Aorta (tissue), 5 donors: ENCODE data around the gene COX6B1. TPM values are rescaled to one million over a fixed set of nuclear protein-coding genes. Genes with fewer than 3 reads are reported as not detected.
A peak's percentile ranks its signal among the peaks of the same experiment; 100 is the strongest.

Source experiments
- ATAC-seq: fragments of 200-7000 bp; cut with Tn5 transposase; one replicate; pipeline ENCODE4 v1.9.1; 2022; ENCODE audit warnings: moderate library complexity; ENCODE audit not compliant: low FRiP score
- DNase-seq, 2 donors: peaks; one replicate each; pipeline ENCODE4 v3.0.0-alpha.2; 2020
- H3K27ac ChIP-seq, 2 donors: one replicate each; pipeline ENCODE4 v1.5.1; 2013; ENCODE audit warnings: low read length in 2 of 2, mild to moderate bottlenecking in 2 of 2, moderate library complexity in 2 of 2, control low read depth in 1 of 2, inconsistent platforms in 1 of 2, low read depth in 1 of 2
- H3K27me3 ChIP-seq, 2 donors: one replicate each; pipeline ENCODE4 v1.6.1; 2013; ENCODE audit warnings: control low read depth in 1 of 2, low read length in 1 of 2, mild to moderate bottlenecking in 1 of 2, moderate library complexity in 1 of 2; ENCODE audit not compliant: insufficient read depth in 2 of 2, control insufficient read depth in 1 of 2
- H3K36me3 ChIP-seq, 2 donors: one replicate each; pipeline ENCODE4 v1.6.1; 2013; ENCODE audit warnings: control low read depth in 1 of 2, low read length in 1 of 2, mild to moderate bottlenecking in 1 of 2; ENCODE audit not compliant: insufficient read depth in 2 of 2, control insufficient read depth in 1 of 2
- H3K4me1 ChIP-seq, 2 donors: one replicate each; pipeline ENCODE4 v1.6.1; 2013; ENCODE audit warnings: low read length in 2 of 2, control low read depth in 1 of 2, mild to moderate bottlenecking in 1 of 2, moderate library complexity in 1 of 2; ENCODE audit not compliant: insufficient read depth in 2 of 2, control insufficient read depth in 1 of 2
- H3K4me3 ChIP-seq, 2 donors: one replicate each; pipeline ENCODE4 v1.5.1; 2013; ENCODE audit warnings: low read length in 2 of 2, control low read depth in 1 of 2, mild to moderate bottlenecking in 1 of 2
- H3K9me3 ChIP-seq: one replicate; pipeline ENCODE4 v1.6.1; 2013; ENCODE audit warnings: mild to moderate bottlenecking, low read length; ENCODE audit not compliant: control insufficient read depth
- WGBS, 2 donors: extraction: QIAGEN DNeasy Blood & Tissue Kit; methylation state at CpG; one replicate each; pipeline ENCODE4 v1.1.7; 2013; 5-methylcytosine and 5-hydroxymethylcytosine counted together
- intact Hi-C, 2 donors: fragments of 100-400 bp; cut with DNase I; formaldehyde crosslinking; loops; one replicate each; pipeline versions ENCODE4 v1.14.2 to v1.15.0; 2022
- polyA plus RNA-seq, 2 donors: library from polyadenylated mRNA; stranded (reverse); fragments of 200-250 nt; gene quantifications; one replicate each; pipeline ENCODE4 v1.2.3, GENCODE V29; 2013
- total RNA-seq, 2 donors: library from RNA; stranded (reverse); fragmentation: NEBNext Ultra II Directional; extraction: Animal tissue kit (Norgen Biotek cat#: 25700); gene quantifications; one replicate each; pipeline ENCODE4 v1.2.1, GENCODE V29; 2021
- donor health status: healthy with polysubstance abuse.
- donor health status: Bipolar disorder and iron deficiency.
- donor health status: DM: no; HTN: no; CAD: no.
- donor health status: DM: no; HTN: no; CAD: no.
- donor health status: DM: yes; HTN: yes; CAD: no.

Gene COX6B1
- total and polyA plus RNA-seq, 4 donors, result 196 to 730 (median 359) TPM

- ATAC-seq (no peak), DNase-seq (peak in 1 of 2 donors; percentile 16)
- no peaks in the 10 kb centered on the region for H3K9me3 ChIP-seq
- H3K27me3 ChIP-seq, result no peaks in the 10 kb centered on the region
- intact Hi-C loops, result no loop called here
- H3K36me3 ChIP-seq, result no peaks in the 10 kb centered on the region
- no peak overlapping the region for H3K4me3 ChIP-seq
- 87 to 91% methylated on average over 6 of the region's 6 CpGs for WGBS, 2 donors
- H3K27ac ChIP-seq, result no peak overlapping the region
- no peaks in the 10 kb centered on the region for H3K4me1 ChIP-seq
Observed at GRCh38 chr19:35623327-35624010, 24.7 kb upstream of the COX6B1 start.

GRCh38 chr19:35628264-35628564, 19.9 kb upstream of the COX6B1 start:
- Histone ChIP-seq H3K4me3 (peak overlapping the region; percentile 35 to 84), H3K27me3 (no peaks in the 10 kb centered on the region), H3K4me1 (no peaks in the 10 kb centered on the region), H3K27ac (peak overlapping the region in 1 of 2 donors; percentile 94), H3K9me3 (no peaks in the 10 kb centered on the region), H3K36me3 (peaks cover 0 to 4% of the 10 kb centered on the region in 2 donors)
- DNase-seq (no peak), ATAC-seq (no peak)
- intact Hi-C loops, result loop anchor here in 1 of 2 donors (2.0 kb wide), 1 partner anchor 15 kb away; no protein-coding TSS in a partner anchor
- 8% methylated on average over 9 of the region's 9 CpGs for WGBS, 2 donors

DNA sequence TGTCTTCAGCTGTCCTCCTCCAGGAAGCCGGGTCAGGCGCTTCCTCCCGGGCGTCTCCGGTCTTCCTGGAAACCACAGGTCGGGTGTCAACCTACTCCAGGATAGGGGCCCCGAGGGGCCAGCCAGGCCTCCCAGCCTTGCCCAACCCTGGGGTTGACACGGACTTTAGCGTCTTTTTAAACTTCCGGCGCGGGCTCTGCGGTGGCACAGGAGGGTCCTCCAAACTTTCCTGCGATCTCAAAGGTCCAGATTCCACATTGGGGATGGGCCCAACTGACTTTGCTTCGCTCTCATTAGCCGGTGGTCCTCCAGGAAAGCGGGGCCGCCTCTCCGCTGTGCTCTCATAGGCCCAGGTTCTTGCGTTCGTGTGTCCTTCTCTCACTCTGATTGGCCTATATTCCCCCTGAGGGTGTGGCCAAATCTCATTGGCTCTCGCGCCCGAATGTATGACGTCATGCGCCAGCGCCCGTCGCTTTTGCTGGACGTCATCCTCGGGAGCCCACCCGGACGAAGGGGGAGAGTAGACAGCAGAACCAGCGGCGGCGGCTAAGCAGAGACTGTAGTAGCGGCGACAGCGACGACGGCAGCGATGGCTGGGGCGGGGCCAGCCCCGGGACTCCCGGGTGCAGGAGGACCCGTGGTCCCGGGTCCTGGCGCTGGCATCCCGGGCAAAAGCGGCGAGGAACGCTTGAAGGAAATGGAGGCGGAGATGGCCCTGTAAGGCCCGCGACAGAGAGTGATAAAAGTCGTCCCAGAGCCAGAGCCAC, 19.4 kb upstream of the COX6B1 start, which contains the start of gene RBM42:
TSS of gene RBM42 (plus strand) at position 472 of the 767 bp plus-strand sequence. CDS start at position 590, 118 bp downstream.
- intact Hi-C loops, result loop anchor here in 1 of 2 donors (2.0 kb wide), 1 partner anchor 14 kb away; no protein-coding TSS in a partner anchor
- 0% methylated on average over 56 of the region's 56 CpGs for WGBS, 2 donors
- ATAC-seq (peak; percentile 100), DNase-seq (peak; percentile 97)
- no peaks in the 10 kb centered on the region for H3K27me3 ChIP-seq
- peaks cover 0 to 4% of the 10 kb centered on the region in 2 donors for H3K36me3 ChIP-seq
- H3K4me1 ChIP-seq, result no peaks in the 10 kb centered on the region
- no peaks in the 10 kb centered on the region for H3K9me3 ChIP-seq
- H3K4me3 ChIP-seq, result peak within 1 kb of the TSS; percentile 71 to 94
- H3K27ac ChIP-seq, result peak within 1 kb of the TSS; percentile 18 to 94

DNA sequence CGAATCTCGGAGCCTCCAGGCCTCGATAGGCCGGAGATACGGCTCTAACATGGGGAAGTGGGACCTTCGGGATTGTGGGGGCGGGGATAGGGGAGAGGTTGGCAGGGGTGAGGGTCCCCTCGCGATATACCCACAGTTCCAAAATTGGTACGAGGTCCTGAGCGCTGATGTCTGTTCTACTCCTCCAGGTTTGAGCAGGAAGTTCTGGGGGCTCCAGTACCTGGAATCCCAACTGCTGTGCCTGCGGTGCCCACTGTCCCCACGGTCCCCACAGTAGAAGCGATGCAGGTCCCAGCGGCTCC, 18.8 kb upstream of the COX6B1 start:
- peaks cover 0 to 7% of the 10 kb centered on the region in 2 donors for H3K36me3 ChIP-seq
- H3K4me1 ChIP-seq, result no peaks in the 10 kb centered on the region
- H3K9me3 ChIP-seq, result no peaks in the 10 kb centered on the region
- no peak for ATAC-seq
- intact Hi-C loops, result loop anchor here in 1 of 2 donors (2.0 kb wide), 1 partner anchor 14 kb away; no protein-coding TSS in a partner anchor
- no peak for DNase-seq
- peak overlapping the region; percentile 18 to 68 for H3K27ac ChIP-seq
- peak overlapping the region; percentile 71 to 94 for H3K4me3 ChIP-seq
- H3K27me3 ChIP-seq, result no peaks in the 10 kb centered on the region
- WGBS, 2 donors, result 3 to 5% methylated on average over 15 of the region's 15 CpGs

DNA sequence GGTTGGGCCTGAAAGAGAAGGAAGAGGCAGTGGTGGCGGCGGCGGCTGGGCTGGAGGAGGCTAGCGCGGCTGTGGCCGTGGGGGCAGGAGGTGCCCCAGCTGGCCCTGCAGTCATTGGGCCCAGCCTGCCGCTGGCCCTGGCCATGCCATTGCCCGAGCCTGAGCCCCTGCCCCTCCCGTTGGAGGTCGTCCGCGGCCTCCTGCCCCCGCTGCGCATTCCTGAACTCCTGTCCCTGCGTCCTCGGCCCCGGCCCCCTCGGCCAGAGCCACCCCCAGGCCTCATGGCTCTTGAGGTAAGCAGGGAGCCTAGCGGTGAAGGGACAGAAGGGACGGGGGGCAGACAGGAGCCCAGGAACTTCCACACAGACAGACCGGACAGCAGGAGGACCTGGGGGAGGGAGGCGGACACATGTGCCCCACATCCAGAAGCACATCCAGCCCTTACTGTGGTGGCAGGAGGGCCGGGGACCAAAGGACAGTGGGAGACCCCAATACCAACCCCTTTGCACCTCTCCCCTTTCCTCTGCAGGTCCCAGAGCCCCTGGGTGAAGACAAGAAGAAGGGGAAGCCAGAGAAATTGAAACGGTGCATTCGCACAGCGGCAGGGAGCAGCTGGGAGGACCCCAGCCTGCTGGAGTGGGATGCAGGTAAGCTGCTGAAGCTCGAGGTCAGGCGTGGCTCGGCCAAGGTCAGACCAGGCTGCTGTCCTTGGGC, 14.2 kb upstream of the COX6B1 start:
- Histone ChIP-seq H3K36me3 (peaks cover 0 to 14% of the 10 kb centered on the region in 2 donors), H3K4me1 (no peaks in the 10 kb centered on the region), H3K9me3 (no peaks in the 10 kb centered on the region), H3K4me3 (no peak overlapping the region), H3K27ac (no peak overlapping the region), H3K27me3 (no peaks in the 10 kb centered on the region)
- DNase-seq (no peak), ATAC-seq (no peak)
- intact Hi-C loops, result loop anchor here in 1 of 2 donors (5.0 kb wide), 1 partner anchor 87 kb away; the partner anchor contains the start of gene TMEM147
- WGBS, 2 donors, result 91% methylated on average over 22 to 29 of the region's 29 CpGs

GRCh38 chr19:35636651-35637050, 11.5 kb upstream of the COX6B1 start:
- intact Hi-C loops, result no loop called here
- H3K9me3 ChIP-seq, result no peaks in the 10 kb centered on the region
- H3K27ac ChIP-seq, result no peak overlapping the region
- H3K4me3 ChIP-seq, result no peak overlapping the region
- no peaks in the 10 kb centered on the region for H3K4me1 ChIP-seq
- DNase-seq, result no peak
- H3K36me3 ChIP-seq, result peaks cover 0 to 11% of the 10 kb centered on the region in 2 donors
- 94 to 95% methylated on average over 3 of the region's 3 CpGs for WGBS, 2 donors
- no peak for ATAC-seq
- H3K27me3 ChIP-seq, result no peaks in the 10 kb centered on the region

- intact Hi-C loops, result no loop called here
Observed at GRCh38 chr19:35637165-35637564, 11.0 kb upstream of the COX6B1 start.

GRCh38 chr19:35639321-35639639, 8.8 kb upstream of the COX6B1 start:
- H3K9me3 ChIP-seq, result no peaks in the 10 kb centered on the region
- no peak for ATAC-seq

More at GRCh38 chr19:35637165-35637564, 11.0 kb upstream of the COX6B1 start:
- H3K9me3 ChIP-seq, result no peaks in the 10 kb centered on the region
- H3K36me3 ChIP-seq, result peaks cover 0 to 10% of the 10 kb centered on the region in 2 donors
- DNase-seq, result no peak
- 93 to 94% methylated on average over 25 of the region's 25 CpGs for WGBS, 2 donors
- H3K4me1 ChIP-seq, result no peaks in the 10 kb centered on the region
- no peak overlapping the region for H3K27ac ChIP-seq
- no peak for ATAC-seq
- H3K27me3 ChIP-seq, result no peaks in the 10 kb centered on the region
- H3K4me3 ChIP-seq, result no peak overlapping the region

More at GRCh38 chr19:35639321-35639639, 8.8 kb upstream of the COX6B1 start:
- no peak for DNase-seq
- Histone ChIP-seq H3K27ac (no peak overlapping the region), H3K36me3 (peaks cover 0 to 7% of the 10 kb centered on the region in 2 donors), H3K27me3 (no peaks in the 10 kb centered on the region), H3K4me3 (no peak overlapping the region), H3K4me1 (no peaks in the 10 kb centered on the region)
- WGBS, 2 donors, result 38 to 39% methylated on average over 6 of the region's 6 CpGs
- intact Hi-C loops, result no loop called here
